Mesothelial cell of epicardium (in vitro differentiated cells): ENCODE results near the gene ACTC1. TPM values are rescaled to one million over a fixed set of nuclear protein-coding genes. Genes with fewer than 3 reads are reported as not detected.
A peak's percentile ranks its signal among the peaks of the same experiment; 100 is the strongest.

Experiments used
- DNase-seq, 2 experiments: peaks; one replicate each; pipeline ENCODE4 v3.0.0; 2021; ENCODE audit warnings: low spot score in 2 of 2; ENCODE audit not compliant: unreplicated experiment in 2 of 2
- H3K27ac Mint-ChIP-seq: 2 replicates; pipeline ENCODE4 v1.8.0; 2021; ENCODE audit warnings: mixed read lengths
- H3K27me3 Mint-ChIP-seq: 2 replicates; pipeline ENCODE4 v1.8.0; 2021; ENCODE audit warnings: low read depth, mixed read lengths
- H3K36me3 Mint-ChIP-seq: 2 replicates; pipeline ENCODE4 v1.8.0; 2021; ENCODE audit warnings: mixed read lengths
- H3K4me1 Mint-ChIP-seq: 2 replicates; pipeline ENCODE4 v1.8.0; 2021; ENCODE audit warnings: mixed read lengths
- H3K4me3 Mint-ChIP-seq: 2 replicates; pipeline ENCODE4 v1.8.0; 2021; ENCODE audit warnings: mild to moderate bottlenecking, moderate library complexity, mixed read lengths
- H3K9me3 Mint-ChIP-seq: 2 replicates; pipeline ENCODE4 v1.8.0; 2021; ENCODE audit warnings: mixed read lengths
- CTCF ChIP-seq: fragments of 200-600 bp; sonication (generic); IDR thresholded peaks from one replicate; pipeline ENCODE4 v1.5.0; 2021; ENCODE audit warnings: antibody characterized with exemption; ENCODE audit not compliant: unreplicated experiment
- total RNA-seq: library from RNA; stranded (reverse); gene quantifications from 3 replicates; pipeline ENCODE4 v1.2.1, GENCODE V29; 2021

The ACTC1 gene
- total RNA-seq, 1 donor from 2014 or later = 5.4 TPM

DNA sequence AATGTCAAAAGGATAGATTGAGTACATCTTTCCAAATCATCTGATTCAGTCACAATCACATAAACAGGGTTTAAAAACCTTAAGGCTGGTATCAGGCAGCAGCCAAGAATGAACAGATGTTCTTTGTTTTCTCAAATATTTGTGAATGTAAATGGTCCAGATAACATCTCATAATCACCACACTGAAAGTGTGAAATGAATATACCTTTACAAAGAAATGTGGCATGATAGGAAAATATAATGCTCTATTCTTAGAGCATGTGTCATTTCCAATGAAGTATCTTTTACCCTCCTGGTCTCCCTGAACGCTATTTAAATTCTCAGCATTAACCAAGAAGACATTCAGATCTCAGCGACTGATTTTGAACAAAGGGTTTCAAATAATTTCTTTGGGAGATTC lies 8.8 kb upstream of the ACTC1 start:
- H3K9me3 Mint-ChIP-seq = peaks cover 17% of the 10 kb centered on the region
- H3K4me1 Mint-ChIP-seq = peaks cover 19% of the 10 kb centered on the region
- no peak overlapping the region for H3K4me3 Mint-ChIP-seq
- no peak overlapping the region for H3K27ac Mint-ChIP-seq
- no peak for TF ChIP-seq CTCF
- H3K27me3 Mint-ChIP-seq = no peaks in the 10 kb centered on the region
- no peak for DNase-seq
- H3K36me3 Mint-ChIP-seq = no peaks in the 10 kb centered on the region

GRCh38 chr15:34802803-34803750 lies 7.7 kb upstream of the ACTC1 start:
- TF ChIP-seq CTCF = no peak
- no peaks in the 10 kb centered on the region for H3K36me3 Mint-ChIP-seq
- H3K4me3 Mint-ChIP-seq = no peak overlapping the region
- H3K9me3 Mint-ChIP-seq = peaks cover 8% of the 10 kb centered on the region
- peaks cover 20% of the 10 kb centered on the region for H3K4me1 Mint-ChIP-seq
- H3K27me3 Mint-ChIP-seq = no peaks in the 10 kb centered on the region
- H3K27ac Mint-ChIP-seq = no peak overlapping the region
- no peak for DNase-seq

GRCh38 chr15:34802371-34802770 lies 7.0 kb upstream of the ACTC1 start:
- Mint-ChIP-seq H3K27me3 (peaks cover 2% of the 10 kb centered on the region), H3K9me3 (peaks cover 8% of the 10 kb centered on the region), H3K27ac (no peak overlapping the region), H3K4me3 (no peak overlapping the region), H3K4me1 (peaks cover 20% of the 10 kb centered on the region), H3K36me3 (no peaks in the 10 kb centered on the region)
- no peak for DNase-seq
- no peak for TF ChIP-seq CTCF

DNA sequence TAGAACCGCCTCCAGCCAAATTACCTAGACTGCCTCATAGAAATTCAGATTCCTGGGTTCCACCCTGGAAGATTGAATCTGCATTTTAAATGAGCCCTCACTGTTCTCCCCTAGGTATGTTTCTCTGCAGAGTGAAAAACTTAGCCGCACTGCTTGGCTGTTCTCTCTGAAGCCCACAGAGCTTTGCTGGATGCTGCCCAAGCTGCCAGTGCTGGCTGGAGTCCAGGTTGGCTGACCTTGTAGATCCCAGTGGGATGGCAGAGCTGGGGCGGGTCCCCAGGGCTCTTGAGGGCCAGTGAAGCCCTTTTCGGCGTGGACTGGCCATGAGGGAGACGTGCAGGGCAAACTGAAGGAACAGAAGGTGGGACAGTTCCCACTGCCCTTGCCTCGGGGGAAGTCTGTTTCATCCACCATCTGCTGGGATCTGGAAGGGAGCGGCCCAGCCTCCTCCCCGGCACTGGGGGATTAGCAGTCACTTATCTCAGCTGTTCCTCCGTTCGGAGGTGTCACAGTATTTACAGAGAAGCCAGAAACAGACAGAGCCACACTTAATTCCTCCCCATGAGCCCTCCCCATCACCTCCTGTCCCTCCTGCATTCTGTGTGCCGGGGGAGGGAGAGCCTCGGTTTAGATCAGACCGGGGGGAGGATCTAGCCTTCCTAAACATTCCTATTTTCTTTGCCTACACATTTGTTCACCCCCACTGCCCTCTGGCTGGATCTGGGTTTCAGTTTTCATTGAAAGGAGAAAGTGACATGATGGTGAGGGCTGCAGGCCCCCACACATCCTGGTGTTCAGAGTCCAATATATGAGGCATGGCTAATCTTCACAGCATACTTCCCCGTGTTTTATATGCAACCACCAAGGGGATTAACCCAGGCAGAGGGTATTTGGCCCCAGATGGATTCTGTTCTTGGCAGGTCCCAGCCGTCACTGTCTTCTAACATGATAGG lies 4.1 kb upstream of the ACTC1 start:
- H3K4me3 Mint-ChIP-seq = peak overlapping the region; percentile 24
- no peak for DNase-seq

More for the DNA sequence above, 4.1 kb upstream of the ACTC1 start:
- peaks cover 25% of the 10 kb centered on the region for H3K4me1 Mint-ChIP-seq
- H3K27ac Mint-ChIP-seq = peak overlapping the region; percentile 87
- no peak for TF ChIP-seq CTCF
- peaks cover 15% of the 10 kb centered on the region for H3K27me3 Mint-ChIP-seq
- no peaks in the 10 kb centered on the region for H3K36me3 Mint-ChIP-seq
- H3K9me3 Mint-ChIP-seq = no peaks in the 10 kb centered on the region
